Activated CD8-positive, alpha-beta memory T cell treated with anti-CD3 and anti-CD28 coated beads, Interleukin-2, amount 50 U/mL, for 1 hour (primary cell): ENCODE measurements around the gene C17orf78.
"Not testable (repeated sequence)": the region's sequence is repeated elsewhere in the genome, so short reads cannot be mapped to it uniquely, and the experiment has no call there.

Experiments used
- DNase-seq: peaks from one replicate; pipeline ENCODE4 v3.0.0-alpha.2; 2020; ENCODE audit errors: extremely low read depth

The C17orf78 gene

DNA sequence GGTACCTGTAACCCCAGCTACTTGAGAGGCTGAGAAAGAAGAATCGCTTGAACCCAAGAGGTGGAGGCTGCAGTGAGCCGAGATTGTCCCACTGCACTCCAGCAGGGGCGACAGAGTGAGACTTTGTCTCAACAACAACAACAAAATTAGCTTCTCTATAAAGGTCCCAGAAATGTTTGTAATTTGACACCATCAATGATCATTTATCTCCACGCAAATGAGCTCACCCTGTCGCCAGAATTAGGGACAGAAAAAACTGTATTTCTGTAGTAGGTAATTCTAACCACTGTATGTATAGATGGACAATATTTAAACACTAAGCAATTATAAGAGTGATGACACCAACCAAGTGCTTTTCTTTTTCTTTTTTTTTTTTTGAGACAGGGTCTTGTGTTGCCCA is 10.7 kb downstream of the C17orf78 start:
- no peak for DNase-seq

DNA sequence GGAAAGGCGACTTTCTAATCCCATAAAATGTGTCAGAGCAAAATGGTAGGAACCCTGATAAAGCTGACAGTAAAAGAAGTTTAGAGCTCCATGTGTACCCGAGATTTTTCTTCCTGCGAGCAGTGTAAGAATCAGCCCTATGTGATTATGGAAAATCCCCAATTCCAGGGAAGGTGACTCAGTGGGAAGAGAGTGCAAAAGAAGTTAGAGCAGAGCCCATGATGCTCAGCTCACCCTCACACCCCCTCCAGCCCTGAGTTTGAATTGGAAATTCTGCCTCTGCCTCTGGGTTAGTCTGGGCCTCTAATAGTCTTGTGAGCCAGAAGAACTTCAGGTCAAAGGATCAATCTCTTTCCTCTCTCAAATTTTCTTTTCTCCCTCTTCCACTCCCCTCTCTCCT is 12.5 kb downstream of the C17orf78 start:
- DNase-seq = no peak

- no peak for DNase-seq
These were observed 13.4 kb downstream of the C17orf78 start for GRCh38 chr17:37389160-37389559.

- no peak for DNase-seq
These were observed 15.4 kb downstream of the C17orf78 start for GRCh38 chr17:37391146-37391545.

DNA sequence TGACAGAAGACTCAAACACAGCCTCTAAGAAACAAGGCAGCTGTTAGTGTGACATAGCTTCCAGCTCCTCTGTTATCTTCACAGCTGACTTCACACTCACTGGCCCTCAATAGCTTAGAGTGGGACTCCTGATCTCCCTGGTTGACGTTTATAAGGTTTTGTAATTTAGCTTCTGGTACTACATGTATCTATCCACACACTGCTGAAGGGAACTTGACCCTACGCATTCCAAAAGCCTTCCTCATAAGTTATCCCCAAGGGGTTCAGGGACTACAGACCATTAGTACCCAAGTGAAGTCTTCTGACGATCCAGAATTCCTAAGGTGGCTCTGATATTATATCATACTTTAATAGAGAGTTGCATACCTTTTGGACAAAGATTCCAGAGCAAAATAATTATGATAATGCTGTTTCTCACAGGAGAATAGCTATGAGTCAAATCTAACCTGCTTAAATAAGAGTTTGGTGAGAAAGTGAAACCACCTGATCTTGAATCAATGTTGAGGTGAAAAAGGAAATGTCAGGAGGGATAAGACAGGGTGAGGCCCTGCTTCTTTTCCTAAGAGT is 16.3 kb downstream of the C17orf78 start:
- no peak for DNase-seq

DNA sequence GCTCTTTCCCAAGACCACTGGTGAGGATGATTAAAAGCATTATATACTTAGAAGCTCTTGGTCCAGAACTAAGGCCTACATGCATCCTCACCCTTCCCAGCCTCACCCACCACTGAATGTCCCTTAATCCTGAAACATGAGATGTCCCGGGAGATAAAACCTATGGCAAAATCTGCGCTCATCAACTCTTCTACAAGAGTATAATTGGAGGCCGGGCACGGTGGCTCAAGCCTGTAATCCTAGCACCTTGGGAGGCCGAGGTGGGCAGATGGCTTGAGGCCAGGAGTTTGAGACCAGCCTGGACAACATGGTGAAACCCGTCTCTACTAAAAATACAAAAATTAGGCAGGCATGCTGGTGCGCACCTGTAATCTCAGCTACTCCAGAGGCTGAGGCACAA is 17.6 kb downstream of the C17orf78 start:
- no peak for DNase-seq

DNA sequence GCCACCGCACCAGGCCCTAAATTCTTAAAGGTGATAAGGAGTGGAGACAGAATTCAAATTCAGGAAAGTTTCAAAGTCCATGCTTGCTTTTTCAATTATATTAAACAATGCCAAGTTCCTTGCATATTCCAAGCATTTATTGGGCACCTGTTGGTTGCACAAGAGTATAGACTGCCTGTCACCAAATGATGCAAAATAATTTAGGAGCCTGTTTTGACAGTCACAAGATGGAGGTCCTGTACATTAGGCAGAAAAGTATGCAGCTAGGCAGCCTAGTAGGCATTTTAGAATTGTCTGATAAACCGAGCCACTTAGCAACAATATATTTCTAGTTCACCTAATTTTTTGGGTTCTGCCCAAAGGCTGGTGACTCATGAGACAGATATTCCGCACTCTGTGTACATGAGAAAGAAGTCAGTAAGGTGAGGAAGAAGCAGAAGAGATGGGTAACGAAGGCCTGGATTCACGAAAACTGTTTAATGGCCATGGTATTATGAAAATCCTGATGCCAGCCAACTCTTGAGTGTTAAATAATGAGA is 23.5 kb downstream of the C17orf78 start:
- no peak for DNase-seq

- DNase-seq = no peak
These were observed 24.7 kb downstream of the C17orf78 start for GRCh38 chr17:37400505-37400904.

DNA sequence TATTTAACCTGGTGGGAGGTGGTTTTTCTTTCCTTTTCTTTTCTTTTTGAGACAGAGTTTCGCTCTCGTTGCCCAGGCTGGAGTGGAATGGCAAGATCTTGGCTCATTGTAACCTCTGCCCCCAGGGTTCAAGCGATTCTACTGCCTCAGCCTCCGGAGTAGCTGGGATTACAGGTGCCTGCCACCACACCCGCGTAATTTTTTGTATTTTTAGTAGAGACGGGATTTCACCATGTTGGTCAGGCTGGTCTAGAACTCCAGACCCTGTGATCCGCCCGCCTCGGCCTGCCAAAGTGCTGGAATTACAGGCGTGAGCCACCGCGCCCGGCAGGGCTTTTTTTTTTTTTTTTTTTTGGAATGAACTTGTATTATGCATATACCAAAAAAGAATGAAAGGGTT is 29.7 kb downstream of the C17orf78 start:
- DNase-seq = not testable (repeated sequence)

DNA sequence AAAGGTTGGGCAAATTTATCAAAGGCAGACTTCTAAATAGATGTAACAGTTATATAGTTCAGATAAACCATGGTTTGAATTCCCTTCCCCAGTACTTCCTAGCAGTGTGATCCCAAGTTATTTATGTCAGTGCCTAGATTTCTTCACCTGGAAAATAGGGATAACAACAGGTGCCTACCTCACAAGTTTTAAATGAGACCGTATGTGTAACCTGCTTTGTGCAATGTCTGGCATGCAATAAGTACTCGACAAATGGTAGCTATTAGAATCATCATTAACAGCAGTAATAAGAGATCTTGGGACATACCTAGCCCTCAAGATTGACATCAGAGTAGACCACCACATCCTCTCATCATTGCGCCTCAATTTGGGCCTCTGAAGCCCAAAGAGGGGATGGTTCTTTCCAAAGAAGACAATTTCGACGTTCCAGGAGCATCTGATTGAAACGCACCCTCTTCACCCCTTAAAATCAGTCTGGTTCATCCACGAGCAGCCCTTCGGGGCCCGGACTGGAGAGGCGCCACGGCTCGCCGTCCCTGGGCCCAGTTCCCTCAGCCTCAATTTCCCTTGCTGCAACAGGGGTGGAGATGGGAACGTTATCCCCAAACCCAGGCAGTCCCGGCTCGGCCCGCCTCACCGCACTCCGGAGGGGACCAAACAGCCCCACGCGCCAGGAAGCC is 30.3 kb downstream of the C17orf78 start:
- no peak for DNase-seq

GRCh38 chr17:37406635-37407461 is 31.1 kb downstream of the C17orf78 start, which contains the start of the genes ACACA and TADA2A:
Gene ACACA (minus strand): TSS chr17:37406836. CDS start chr17:37406299, 537 bp downstream.
Gene TADA2A (plus strand): TSS chr17:37406886. CDS start chr17:37411366, 4,480 bp downstream.
- peak; percentile 20 for DNase-seq

DNA sequence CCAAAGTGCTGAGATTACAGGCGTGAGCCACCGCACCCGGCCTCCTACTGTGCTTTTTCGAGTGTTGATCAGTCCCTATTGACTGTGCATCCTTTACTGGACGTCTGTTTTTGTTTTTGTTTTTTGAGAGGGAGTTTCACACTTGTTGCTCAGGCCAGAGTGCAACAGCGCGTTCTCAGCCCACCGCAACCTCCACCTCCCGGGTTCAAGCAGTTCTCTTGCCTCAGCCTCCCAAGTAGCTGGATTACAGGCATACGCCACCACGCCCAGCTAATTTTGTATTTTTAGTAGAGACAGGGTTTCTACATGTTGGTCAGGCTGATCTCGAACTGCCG is 32.3 kb downstream of the C17orf78 start:
- not testable (repeated sequence) for DNase-seq

DNA sequence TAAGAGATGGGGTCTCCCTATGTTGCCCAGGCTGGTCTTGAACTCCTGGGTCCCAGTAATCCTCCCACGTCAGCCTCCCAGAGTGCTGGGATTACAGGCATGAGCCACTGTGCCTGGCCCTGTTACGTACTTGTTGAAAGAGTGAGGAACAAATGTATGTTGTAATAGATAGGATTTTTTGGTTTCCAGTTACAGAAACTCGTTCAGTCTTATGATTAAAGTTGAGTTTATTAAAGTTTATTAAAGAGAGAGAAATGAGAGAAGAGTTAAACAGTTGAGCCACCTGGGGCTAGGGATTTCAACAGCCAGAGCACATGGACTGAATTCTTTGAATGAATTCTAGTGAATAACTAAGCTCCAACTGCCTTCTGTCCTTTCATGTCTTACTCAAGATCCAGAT is 34.6 kb downstream of the C17orf78 start:
- DNase-seq = no peak

- DNase-seq = no peak
These were observed 38.2 kb downstream of the C17orf78 start for GRCh38 chr17:37413875-37414519.

- no peak for DNase-seq
These were observed 42.1 kb downstream of the C17orf78 start for GRCh38 chr17:37417852-37418251.

- no peak for DNase-seq
These were observed 47.3 kb downstream of the C17orf78 start for GRCh38 chr17:37422971-37423625.

GRCh38 chr17:37425268-37425667 is 49.5 kb downstream of the C17orf78 start:
- no peak for DNase-seq

GRCh38 chr17:37429039-37429438 is 53.3 kb downstream of the C17orf78 start:
- no peak for DNase-seq

GRCh38 chr17:37429453-37429852 is 53.7 kb downstream of the C17orf78 start:
- no peak for DNase-seq

- DNase-seq = no peak
These were observed 54.4 kb downstream of the C17orf78 start for GRCh38 chr17:37430051-37430627.

- DNase-seq = no peak
These were observed 56.9 kb downstream of the C17orf78 start for GRCh38 chr17:37432671-37433070.
